ENCODE results near the gene RFX7. TPM values are rescaled to one million over a fixed set of nuclear protein-coding genes. Genes with fewer than 3 reads are reported as not detected.

RFX7 gene
- total RNA-seq, 2 experiments from 2014 or later: 29.4 to 30.5 TPM

GRCh38 chr15:56095406-56095805 is 148.3 kb downstream of the RFX7 start:
- peaks cover 3% of the 10 kb centered on the region for H3K4me1 Mint-ChIP-seq (ENCODE audit: low read depth)
- DNase-seq (no peak), ATAC-seq (no peak)
- H3K9me3 Mint-ChIP-seq: no peaks in the 10 kb centered on the region
- intact Hi-C loops (cut with micrococcal nuclease): no loop called here
- no peak overlapping the region for H3K27ac Mint-ChIP-seq
- H3K4me3 Mint-ChIP-seq: no peak overlapping the region
- H3K27me3 Mint-ChIP-seq: no peaks in the 10 kb centered on the region
- ChIA-PET POLR2A (no interaction called here), CTCF (no interaction called here)
- no peak for TF ChIP-seq CTCF (IDR thresholded peaks at IDR 0.05)
- H3K36me3 Mint-ChIP-seq (ENCODE audit: low read depth): peaks cover 56% of the 10 kb centered on the region

- Mint-ChIP-seq H3K9me3 (peaks cover 3% of the 10 kb centered on the region), H3K36me3 (ENCODE audit: low read depth) (peaks cover 54% of the 10 kb centered on the region), H3K27me3 (no peaks in the 10 kb centered on the region), H3K4me3 (no peak overlapping the region), H3K4me1 (ENCODE audit: low read depth) (peaks cover 3% of the 10 kb centered on the region), H3K27ac (no peak overlapping the region)
- ChIA-PET CTCF (interaction anchor here (0.6 kb wide), 1 partner anchor 10 kb away, joined by 3 read pairs; no protein-coding TSS in a partner anchor), POLR2A (no interaction called here)
- TF ChIP-seq CTCF (IDR thresholded peaks at IDR 0.05): no peak
- ATAC-seq (no peak), DNase-seq (no peak)
- intact Hi-C loops (cut with micrococcal nuclease): no loop called here
Observed at GRCh38 chr15:56094171-56094570, 149.5 kb downstream of the RFX7 start.

GRCh38 chr15:56088389-56088788 is 155.3 kb downstream of the RFX7 start:
- DNase-seq: no peak
- no peak for ATAC-seq
- POLR2A ChIA-PET: interaction anchor here (0.6 kb wide), 1 partner anchor 24 kb away, joined by 3 read pairs; no protein-coding TSS in a partner anchor
- H3K4me3 Mint-ChIP-seq: no peak overlapping the region
- peaks cover 3% of the 10 kb centered on the region for H3K4me1 Mint-ChIP-seq (ENCODE audit: low read depth)
- no peaks in the 10 kb centered on the region for H3K27me3 Mint-ChIP-seq
- intact Hi-C loops (cut with micrococcal nuclease): no loop called here
- CTCF ChIA-PET: interaction anchor here (1.7 kb wide), 2 partner anchors 13 to 157 kb away, joined by 4 to 5 read pairs; no protein-coding TSS in a partner anchor
- peaks cover 3% of the 10 kb centered on the region for H3K9me3 Mint-ChIP-seq
- peaks cover 12% of the 10 kb centered on the region for H3K36me3 Mint-ChIP-seq (ENCODE audit: low read depth)
- no peak overlapping the region for H3K27ac Mint-ChIP-seq
- TF ChIP-seq CTCF (IDR thresholded peaks at IDR 0.05): no peak

GRCh38 chr15:56086566-56086965 is 157.1 kb downstream of the RFX7 start:
- POLR2A ChIA-PET: no interaction called here

More at GRCh38 chr15:56086566-56086965, 157.1 kb downstream of the RFX7 start:
- ATAC-seq: no peak
- no peak overlapping the region for H3K27ac Mint-ChIP-seq
- peaks cover 4% of the 10 kb centered on the region for H3K36me3 Mint-ChIP-seq (ENCODE audit: low read depth)
- peaks cover 3% of the 10 kb centered on the region for H3K9me3 Mint-ChIP-seq
- H3K4me3 Mint-ChIP-seq: no peak overlapping the region
- H3K27me3 Mint-ChIP-seq: peaks cover 1% of the 10 kb centered on the region
- TF ChIP-seq CTCF (IDR thresholded peaks at IDR 0.05): no peak
- CTCF ChIA-PET: interaction anchor here (1.0 kb wide), 1 partner anchor 10 kb away, joined by 3 read pairs; no protein-coding TSS in a partner anchor
- H3K4me1 Mint-ChIP-seq (ENCODE audit: low read depth): peaks cover 3% of the 10 kb centered on the region
- no peak for DNase-seq
- intact Hi-C loops (cut with micrococcal nuclease): no loop called here

Measured in activated CD8-positive, alpha-beta T cell treated with anti-CD3 and anti-CD28 coated beads for 36 hours (primary cell).